Activated gamma-delta T cell treated with Interleukin-2 at 50 U/mL for 16 hours (primary cell): ENCODE results near the gene ABLIM1.

ENCODE experiments used
- DNase-seq: peaks from one replicate; pipeline ENCODE4 v3.0.0-alpha.2; 2020

ABLIM1 gene

DNA sequence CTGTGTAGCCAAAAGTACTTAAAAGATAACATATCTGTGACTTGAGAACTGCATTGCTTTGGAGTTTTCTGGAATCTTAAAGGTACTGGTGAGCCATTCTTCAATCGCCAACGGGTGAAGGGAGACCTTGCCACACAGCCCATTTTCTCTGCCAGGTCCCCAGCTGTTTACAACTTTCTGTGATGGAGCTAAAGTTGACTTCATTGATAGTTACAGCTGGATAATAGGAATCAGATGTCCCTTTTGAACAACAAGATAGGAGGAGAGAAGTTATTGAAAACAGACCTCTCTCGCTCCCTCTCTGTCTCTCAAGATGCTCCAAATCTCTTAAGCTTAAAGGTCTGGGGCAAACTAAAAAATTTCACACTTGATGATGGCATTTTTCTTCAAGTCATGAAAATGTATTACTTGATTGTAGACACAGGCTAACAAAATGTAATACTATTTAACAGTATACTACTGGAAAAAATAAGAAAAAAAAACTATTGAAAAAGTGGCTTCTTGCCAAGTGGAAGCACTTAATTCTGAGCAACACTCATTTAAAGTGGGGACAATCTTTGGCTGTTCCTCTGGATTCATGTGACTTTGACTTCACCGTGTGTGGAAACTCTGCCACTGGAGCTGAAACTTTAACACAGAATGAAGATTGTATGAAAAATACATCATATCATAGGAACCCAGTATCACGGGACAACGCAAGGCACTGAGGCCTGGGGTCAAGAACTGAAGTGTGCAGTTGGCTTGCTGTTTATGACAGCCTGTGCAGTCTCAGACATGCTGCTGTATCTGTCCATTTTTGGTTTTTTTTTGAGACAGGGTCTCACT, 175.4 kb downstream of the ABLIM1 start:
- no peak for DNase-seq

DNA sequence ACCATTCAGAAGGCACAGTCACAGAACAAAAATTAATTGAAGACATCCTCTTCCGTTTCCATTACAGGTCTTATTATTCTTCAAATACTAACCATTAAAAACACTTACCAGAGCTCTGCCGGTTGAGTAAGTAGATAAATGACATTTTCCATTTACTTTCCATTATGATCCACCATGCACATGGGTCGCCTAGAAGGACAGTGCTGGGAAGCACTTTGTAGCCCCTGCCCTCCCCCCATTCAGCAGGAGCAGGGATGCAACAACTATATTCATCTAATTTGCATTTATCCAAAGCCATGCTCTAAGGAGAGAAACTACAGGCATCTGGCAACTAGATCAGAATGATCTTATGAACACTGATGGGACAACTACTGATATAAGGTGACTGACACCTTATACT, 177.0 kb downstream of the ABLIM1 start:
- no peak for DNase-seq

DNA sequence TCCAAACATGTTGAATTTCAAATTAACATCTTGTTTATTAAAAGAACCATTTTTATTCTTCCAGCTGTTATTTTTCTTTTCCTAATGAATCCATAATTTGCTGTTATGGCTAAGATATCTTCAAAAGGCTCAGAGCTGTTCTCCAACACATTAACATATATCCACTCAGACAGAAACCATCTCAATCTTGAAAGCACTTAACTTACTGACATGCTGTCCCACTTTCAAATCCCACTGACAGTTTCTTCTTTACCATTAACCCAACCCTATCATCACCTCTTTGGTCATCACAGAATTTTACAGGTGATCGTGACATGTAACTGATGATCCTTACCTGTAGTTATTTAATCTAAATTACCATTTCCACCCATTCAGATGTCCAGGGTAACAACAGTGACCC, 178.2 kb downstream of the ABLIM1 start:
- no peak for DNase-seq

DNA sequence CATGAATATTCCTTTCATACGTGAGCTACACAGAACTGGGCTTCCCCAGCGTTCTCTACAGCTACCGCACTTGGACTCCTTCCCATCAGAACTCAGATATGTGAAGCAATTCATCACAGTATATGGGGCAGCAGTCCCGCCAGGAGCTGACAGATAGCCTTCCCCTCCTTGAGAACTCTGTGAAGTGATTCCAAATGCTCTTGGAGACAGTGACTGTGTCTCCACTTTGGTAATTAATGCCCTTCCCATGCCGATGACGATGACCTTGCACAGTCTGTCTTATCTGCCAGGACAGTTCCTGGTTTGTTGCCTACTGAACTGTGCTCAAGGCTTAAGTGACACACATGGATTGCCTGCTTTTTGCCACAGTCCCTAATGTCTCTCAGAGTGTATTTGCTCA, 178.8 kb downstream of the ABLIM1 start:
- DNase-seq, result no peak

DNA sequence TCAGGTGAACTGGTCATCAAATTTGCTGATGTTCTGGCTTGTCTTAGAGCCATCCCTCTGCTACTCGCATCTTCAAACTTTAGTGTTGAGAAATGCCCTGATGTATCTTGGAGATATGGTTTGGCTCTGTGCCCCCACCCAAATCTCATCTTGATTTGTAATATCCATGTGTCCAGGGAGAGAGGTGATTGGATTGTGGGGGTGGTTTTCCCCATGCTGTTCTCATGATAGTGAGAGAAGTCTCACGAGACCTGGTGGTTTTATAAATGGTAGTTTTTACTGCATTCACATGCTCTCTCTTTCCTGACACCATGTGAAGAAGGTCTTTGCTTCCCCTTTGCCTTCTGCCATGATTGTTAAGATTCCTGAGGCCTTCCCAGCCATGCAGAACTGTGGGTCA, 179.8 kb downstream of the ABLIM1 start:
- DNase-seq, result no peak

DNA sequence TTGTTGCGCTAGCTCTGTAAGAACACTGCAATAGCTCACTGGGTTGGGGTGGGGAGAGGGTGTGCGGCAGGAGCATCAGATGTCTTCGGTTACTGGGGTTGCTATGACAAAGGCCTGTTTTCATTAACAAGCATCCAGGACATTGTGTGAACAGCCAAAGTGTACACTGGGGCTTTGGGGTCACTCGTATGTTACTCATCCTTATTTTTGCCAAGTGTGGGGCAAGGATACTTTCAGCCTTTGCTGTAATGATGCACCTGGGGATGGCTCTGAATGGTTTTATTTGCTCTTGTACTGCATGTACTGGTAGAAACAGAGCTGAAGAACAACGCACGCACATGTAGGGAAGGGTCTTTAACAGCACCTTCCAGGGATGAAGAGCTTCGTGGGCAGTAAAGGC, 180.8 kb downstream of the ABLIM1 start:
- no peak for DNase-seq

DNA sequence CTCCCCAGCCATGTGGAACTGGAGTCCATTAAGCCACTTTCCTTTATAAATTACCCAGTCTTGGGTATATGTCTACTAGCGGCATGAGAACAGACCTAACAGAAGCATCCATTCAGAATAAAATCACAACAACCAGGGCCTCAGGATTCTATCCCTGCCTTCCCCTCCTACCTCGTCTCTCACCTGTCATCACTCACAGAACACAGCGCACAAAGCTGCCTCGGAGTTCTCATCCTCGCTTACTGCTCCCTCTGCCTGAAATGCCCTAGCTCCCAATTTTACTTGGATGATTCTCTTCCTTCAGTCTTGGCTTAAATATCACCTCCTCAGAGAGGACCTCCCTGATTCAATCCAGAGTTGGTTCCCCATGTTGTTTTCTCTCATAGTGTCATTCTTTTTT, 183.1 kb downstream of the ABLIM1 start:
- no peak for DNase-seq

DNA sequence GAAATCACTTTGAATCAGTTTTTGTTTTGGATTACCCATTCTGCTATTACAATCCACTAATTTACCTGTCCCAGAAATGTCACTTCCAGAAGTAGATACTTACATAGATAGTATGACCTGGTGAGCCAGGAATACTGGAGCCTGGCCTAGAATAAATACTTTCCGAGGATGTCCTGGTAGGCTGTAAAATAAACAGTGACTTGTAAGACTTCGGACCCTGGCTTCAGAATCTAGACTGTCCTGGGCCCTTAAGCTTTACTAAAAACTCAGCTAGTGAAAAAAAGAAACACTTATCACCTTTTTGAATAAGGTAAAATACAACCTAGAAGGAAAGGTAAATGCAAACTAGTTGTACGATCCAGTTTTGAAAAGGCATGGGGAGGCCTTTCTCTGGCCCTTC, 184.3 kb downstream of the ABLIM1 start:
- no peak for DNase-seq

DNA sequence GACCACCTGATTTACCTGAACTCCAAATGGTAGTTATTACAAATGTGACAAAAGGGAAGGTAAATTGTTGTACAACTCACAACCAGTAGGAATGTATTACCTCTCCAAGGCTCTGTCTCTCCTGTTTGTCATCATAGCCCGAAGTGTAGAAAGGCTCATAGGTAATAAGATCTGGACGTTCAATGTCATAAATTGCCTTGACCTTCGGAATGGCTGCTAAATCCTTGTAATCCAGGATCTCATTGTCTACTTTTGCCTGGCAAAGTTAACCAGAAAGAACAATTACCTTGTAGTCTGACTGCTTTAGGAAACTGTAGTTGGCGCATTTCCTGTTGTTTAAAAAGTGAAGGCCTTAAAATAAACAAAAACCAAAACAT, 185.2 kb downstream of the ABLIM1 start:
- DNase-seq, result no peak

DNA sequence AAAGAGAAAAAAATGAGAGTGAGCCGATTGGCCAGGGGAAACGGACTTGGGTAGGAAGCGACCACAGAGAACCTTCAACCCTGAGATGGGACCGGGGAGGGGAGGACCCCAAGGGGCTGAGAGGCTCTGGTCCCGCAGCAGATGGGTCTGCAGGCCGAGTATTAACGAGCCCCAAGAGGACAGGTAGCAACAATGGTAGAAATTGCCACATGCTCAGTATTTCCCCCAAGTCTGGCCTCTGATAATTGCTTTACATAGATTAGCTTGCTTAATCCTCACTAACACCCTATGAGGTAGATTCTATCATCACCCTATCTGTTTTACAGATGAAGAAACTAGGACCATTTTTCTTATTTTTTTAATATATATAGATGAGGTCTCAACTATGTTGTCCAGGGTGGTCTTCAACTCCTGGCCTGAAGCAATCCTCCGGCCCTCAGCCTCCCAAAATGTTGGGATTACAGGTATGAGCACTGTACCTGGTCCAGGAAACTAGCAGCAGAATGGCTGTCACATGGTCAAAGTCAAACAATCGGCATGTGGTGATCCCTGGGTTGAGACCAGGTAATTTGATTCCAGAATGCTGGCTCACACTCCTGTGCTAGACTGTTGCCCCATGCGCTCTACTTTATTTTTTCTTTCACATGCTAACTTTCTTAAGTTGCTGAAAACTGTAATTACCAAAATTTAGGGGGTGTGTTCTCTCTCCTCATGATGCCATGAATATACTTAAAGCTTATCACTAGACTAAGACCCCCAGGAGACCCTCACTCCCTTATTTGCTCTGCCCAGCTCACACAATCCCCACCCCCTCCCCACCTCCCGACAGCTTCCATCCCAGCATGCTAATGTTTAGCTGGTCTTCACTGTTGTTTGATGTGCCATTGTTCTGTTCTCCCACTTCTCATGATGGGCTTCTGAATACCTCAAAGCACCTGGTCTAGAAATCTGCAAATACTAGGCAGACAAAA, 185.9 kb downstream of the ABLIM1 start:
- DNase-seq, result no peak

DNA sequence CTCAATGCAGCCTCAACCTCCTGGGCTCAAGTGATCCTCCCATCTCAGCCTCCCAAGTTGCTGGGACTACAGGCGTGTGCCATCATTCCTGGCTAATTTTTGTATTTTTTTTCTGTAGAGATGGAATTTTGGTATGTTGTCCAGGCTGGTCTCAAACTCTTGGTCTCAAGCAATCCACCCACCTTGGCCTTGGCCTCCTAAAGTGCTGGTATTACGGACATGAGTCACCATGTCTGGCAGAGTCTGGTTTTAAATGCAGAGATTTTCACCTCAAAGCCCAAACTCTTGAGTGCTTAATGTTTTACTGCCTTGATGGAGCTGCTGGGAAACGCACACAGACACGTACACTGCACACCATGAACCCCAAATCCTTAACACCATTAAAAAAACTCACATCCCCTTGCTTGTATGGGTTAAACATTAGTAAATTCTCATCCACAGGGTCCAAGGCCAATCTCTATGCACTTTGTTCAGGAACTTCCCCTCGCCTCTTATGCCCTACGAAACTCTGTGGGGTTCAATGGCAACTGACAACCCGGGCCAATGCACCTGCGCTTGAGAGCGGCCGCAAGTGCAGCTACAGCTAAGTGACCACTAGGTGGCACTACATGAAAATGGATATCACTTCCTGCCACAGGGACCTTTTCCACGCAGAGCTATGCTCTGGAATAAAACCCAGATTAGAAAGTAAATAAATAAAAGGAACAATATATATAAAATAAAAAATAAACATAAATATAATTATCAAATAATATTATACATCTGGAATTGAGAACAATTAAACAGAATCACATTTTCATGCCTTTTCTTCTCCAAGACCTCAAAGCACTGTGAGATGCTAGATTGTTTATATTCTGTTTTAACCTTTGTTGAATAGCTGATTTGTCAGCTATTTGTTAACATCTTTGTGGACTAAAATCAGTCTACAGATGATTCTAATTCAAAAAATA, 186.8 kb downstream of the ABLIM1 start:
- peak; percentile 53 for DNase-seq

DNA sequence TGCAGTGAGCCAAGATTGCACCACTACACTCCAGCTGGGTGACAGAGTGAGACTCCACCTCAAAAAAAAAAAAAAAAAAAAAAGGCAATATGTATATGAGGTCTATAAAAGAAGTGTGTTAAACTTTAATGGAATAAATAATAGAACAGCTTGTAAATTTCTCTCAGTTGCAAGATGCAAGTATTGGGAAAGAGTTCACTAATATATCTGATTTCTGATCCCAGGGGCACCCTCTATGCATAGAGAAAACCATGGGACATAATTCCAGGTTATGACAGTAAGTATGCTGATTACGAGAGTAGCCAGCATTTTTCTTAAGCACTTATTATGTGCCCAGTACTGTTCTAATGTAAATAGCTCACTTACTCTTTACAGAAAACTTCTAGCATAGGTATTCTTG, 187.7 kb downstream of the ABLIM1 start:
- DNase-seq, result no peak

DNA sequence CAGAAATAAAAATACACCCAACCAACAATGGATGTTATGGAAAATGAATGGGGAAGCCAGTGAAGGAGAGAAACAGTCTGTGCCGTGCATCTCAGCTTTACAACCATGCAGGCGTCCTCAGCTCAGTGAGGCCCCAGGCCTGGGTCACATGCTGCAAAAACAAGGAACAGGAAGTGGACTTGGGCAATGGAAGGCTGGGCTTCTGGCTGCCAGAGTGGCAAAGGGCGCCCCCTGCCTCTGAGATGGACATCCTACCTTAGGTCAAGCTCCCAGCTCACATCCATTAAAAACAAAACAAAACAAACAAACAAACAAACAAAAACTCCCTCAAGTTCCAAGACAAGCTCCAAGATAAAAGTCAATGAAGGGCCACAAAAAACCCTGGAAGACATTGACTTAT, 199.1 kb downstream of the ABLIM1 start:
- no peak for DNase-seq

DNA sequence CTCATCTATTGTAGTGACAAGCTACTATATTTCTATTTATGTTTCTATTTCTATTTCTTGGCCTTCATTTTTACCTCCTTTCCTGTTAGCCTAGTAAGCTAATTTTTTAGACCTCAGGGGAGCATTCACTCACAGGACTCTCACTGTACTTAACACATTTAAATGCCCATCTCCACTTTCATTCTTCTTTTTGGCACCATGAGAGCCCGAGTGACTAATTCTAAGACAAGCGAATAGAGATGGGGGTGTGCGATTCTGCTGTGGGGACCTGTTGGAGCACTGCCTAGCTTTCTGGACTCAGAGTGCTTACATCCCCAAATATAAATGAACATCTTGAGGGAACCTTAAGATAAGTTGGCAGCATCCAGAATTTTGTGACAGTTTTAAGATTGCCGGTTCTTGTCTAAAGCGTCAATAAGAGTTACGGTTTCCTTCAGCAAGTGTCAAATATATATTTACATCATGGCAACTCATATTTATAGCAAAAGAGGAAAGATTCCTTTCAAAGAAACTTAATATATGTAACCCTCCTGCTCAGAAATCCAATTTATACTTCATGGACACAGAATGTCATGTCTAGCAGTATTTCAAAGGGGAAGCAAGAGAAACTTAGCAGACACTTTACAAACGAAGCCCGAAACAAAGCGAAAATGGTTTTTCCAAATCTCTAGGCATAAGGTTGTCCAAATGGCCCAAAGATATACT, 199.7 kb downstream of the ABLIM1 start:
- no peak for DNase-seq

DNA sequence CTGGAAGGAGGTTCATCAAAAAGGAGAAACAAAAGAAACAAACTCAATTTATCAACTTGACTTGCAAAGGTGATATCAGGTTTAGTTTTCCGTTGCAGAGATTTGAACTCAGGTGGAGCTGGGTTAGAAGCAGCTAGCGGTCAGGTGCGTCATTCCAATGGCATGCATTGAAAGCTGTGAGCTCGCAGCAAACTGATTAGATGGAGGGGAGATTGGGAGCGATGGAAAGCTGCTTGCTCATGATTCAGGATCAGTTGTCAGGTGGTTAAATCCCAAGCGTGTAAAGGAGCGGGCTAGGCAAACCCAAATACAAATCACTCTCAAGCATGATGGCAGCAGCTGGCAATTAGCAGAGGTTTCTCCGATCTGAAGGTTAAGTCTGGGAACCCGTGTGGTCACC, 204.5 kb downstream of the ABLIM1 start:
- DNase-seq, result no peak

DNA sequence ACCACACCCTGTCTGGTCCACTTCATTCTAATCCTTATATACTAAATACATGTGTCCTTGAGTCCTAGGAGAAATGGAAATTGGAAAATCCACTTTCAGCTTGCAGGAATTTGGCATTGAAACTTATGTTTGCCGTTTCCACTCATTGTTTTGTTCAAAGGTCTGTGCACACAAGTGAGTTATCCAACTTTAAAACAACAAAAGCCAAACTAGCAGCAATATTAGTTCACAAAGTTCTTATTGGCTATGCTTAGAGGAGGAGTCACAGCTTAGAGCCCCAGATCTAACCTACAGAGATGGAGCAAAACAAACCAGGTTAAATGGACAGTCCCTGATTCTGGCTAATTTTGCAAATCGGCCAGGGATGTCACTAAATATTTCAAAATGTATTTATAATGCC, 209.2 kb downstream of the ABLIM1 start:
- DNase-seq, result no peak

DNA sequence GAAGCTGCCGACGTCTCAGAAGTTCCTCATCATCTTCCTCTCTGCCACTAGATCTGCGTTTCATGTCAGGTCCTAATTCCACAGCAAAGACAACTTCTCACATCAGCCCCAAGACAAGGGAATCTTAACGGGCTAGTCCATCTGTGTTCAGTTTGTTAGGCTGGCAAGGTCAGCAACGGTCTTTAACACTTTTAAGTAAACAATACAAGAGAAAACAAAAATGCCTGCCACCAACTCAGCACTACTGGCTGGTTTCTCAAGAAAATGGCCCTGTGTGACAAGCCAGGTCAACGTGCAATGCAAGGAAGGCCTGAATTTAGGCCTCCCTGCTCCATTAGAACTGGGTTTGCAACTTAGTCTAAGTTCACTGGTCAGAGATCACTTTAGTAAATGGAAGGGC, 212.7 kb downstream of the ABLIM1 start:
- DNase-seq, result no peak

DNA sequence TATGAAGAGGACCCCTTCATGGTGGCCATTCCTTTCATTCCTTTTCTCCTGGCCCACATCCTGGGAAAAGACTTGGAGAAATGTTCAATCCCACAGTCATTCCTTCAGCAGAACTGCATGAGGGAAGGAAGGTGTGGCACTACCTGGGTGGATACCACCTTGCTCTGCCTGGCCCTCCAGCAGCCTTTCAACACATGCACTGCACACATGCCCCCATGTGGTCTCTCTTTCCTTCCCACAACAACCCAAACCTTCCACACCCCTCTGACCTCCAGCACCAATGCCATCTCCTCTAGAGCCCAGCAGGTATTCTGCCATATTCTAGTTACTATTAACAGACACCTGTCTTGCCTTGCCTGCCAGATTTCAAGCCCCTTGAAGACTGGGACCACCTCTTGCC, 213.3 kb downstream of the ABLIM1 start:
- no peak for DNase-seq

DNA sequence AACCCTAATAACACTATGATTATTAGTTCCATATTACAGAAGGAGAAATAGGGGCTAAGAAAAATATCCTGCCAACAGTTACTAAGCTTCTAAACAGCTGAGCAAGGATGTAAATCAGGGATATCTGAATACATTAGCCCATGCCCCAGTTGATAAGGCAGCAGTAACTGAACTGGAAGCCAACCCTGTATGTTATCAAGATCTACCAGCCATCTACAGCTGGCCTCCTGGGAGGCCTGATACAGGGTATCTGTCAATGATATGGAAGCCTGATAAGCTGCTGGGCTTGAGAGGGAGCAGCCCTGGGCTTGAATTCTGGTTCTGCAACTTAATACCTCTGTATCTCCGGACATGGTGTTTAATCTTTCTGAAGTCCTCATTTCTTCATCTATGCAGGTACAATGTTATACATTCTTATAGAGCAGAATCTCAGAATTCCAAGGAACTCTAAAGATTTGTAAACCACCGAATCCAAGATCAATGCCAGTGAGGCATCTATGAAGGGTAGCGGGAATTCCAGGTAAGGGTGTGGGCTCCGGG, 215.9 kb downstream of the ABLIM1 start:
- DNase-seq, result no peak

DNA sequence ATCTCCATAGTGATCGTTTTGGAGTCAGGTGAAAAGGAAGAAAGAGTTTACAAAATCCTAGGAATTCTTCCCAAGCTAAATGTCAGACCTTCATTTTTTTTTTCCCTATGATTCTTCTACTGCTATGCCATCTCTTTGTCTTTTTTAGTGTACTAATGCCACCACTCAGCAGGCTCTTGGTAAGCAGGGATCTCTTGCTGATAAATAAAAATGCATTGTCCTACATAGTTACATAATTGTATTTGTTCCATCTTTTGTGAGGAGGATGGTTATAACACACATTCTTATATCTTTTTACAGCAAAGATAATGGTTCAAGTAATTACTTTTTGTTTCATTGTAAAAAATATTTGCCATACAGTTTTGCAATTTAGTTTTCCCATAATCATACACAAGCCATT, 217.0 kb downstream of the ABLIM1 start:
- DNase-seq, result no peak

DNA sequence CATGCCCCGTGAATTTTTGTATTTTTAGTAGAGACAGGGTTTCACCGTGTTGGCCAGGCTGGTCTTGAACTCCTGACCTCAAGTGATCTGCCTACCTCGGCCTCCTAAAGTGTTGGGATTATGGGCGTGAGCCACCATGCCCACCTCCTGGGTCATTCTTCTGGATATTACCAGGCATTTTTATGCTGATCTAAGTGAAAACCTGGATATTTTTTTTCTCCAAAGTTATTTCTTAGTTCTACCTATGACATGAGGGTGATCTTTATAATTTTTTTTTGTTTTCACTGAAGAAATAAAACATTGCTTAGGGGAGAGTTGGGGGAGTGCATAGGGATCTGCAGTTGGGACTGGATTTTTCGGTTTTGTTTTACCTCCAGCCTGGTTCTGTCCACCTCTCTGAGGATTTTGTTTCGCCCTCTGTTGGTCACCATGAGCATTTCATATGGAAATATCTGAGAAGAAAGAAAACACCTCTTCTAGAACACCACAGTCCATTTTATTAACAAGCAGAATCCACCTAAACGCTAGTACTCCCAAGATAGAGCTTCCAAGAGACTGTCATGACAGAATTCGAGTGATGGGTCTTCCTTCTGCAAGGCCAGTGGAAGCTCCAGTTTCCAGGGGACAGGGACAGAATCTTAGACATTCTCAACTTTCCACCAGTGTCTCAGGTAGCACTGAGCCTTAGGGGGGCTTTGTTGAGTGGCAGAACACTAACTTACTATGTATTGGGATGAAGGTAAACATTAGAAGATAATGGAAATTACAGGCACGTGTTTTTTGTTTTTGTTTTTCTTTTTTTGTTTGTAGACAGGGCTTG, 220.4 kb downstream of the ABLIM1 start:
- DNase-seq, result no peak
